Stimulated activated naive B cell treated with anti-CD40 and anti-IgM and Interleukin-4, amounts not matched to agents 10 μg/mL and 1 μg/mL and 100 μg/mL, for 72 hours (primary cell): ENCODE measurements around the gene FYB1.

Experiments used
- ATAC-seq, 2 donors: fragments of 150-1000 bp; cut with Tn5 transposase; replicated peaks; 2 replicates each; pipeline ENCODE4 v1.10.0; 2021; ENCODE audit warnings: moderate library complexity in 1 of 2
- DNase-seq: peaks from one replicate; pipeline ENCODE4 v3.0.0; 2021
- H3K27ac Mint-ChIP-seq: one replicate; pipeline ENCODE4 v1.8.0; 2022; ENCODE audit warnings: mild to moderate bottlenecking, mixed read lengths
- H3K27me3 Mint-ChIP-seq, 2 donors: one replicate each; pipeline ENCODE4 v1.8.0; 2022; ENCODE audit warnings: mixed read lengths in 2 of 2
- H3K36me3 Mint-ChIP-seq, 2 donors: one replicate each; pipeline ENCODE4 v1.8.0; 2022; ENCODE audit warnings: mixed read lengths in 2 of 2, mild to moderate bottlenecking in 1 of 2
- H3K4me1 Mint-ChIP-seq, 2 donors: one replicate each; pipeline ENCODE4 v1.8.0; 2022; ENCODE audit warnings: mixed read lengths in 2 of 2, mild to moderate bottlenecking in 1 of 2
- H3K4me3 Mint-ChIP-seq, 2 donors: one replicate each; pipeline ENCODE4 v1.8.0; 2022; ENCODE audit warnings: mild to moderate bottlenecking in 2 of 2, mixed read lengths in 2 of 2, moderate library complexity in 1 of 2
- H3K9me3 Mint-ChIP-seq, 2 donors: one replicate each; pipeline ENCODE4 v1.8.0; 2022; ENCODE audit warnings: mixed read lengths in 2 of 2, mild to moderate bottlenecking in 1 of 2

The FYB1 gene

DNA sequence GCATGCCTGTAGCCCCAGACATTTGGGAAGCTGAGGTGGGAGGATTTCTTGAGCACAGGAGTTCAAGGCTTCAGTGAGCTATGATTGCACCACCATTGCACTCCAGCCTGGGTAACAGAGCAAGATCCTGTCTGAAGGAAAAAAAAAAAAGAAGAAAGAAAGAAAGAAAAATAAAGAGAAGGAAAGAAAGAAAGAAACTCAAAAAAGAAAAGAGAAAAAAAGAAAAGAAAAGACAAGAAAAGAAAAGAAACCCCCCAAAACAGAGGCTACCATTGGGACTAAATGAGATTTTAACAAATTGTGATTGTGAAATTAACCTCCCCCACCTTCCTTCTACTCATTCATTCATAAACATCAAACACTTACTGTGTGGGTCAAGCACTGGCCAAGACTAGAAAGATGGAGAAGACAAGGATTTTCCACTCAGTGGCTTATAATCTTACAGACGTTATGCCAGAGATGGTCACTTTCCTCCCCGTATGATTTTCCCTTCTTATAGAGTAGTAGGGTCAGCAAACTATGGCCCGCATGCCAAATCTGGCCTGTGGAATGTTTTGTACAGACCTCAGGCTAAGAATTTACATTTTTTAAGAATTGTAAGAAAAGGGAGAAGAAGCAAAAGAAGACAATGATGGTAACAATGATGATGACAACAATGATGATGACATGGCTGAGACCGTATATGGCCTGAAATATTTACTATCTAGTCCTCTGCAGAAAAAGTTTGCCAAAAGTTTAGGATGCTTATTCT, 1.1 kb upstream of the FYB1 start:
- H3K9me3 Mint-ChIP-seq: no peaks in the 10 kb centered on the region
- no peaks in the 10 kb centered on the region for H3K36me3 Mint-ChIP-seq
- H3K27ac Mint-ChIP-seq: no peak overlapping the region
- peaks cover 3 to 7% of the 10 kb centered on the region in 2 donors for H3K4me1 Mint-ChIP-seq
- ATAC-seq (no peak), DNase-seq (no peak)
- no peaks in the 10 kb centered on the region for H3K27me3 Mint-ChIP-seq
- no peak overlapping the region for H3K4me3 Mint-ChIP-seq

DNA sequence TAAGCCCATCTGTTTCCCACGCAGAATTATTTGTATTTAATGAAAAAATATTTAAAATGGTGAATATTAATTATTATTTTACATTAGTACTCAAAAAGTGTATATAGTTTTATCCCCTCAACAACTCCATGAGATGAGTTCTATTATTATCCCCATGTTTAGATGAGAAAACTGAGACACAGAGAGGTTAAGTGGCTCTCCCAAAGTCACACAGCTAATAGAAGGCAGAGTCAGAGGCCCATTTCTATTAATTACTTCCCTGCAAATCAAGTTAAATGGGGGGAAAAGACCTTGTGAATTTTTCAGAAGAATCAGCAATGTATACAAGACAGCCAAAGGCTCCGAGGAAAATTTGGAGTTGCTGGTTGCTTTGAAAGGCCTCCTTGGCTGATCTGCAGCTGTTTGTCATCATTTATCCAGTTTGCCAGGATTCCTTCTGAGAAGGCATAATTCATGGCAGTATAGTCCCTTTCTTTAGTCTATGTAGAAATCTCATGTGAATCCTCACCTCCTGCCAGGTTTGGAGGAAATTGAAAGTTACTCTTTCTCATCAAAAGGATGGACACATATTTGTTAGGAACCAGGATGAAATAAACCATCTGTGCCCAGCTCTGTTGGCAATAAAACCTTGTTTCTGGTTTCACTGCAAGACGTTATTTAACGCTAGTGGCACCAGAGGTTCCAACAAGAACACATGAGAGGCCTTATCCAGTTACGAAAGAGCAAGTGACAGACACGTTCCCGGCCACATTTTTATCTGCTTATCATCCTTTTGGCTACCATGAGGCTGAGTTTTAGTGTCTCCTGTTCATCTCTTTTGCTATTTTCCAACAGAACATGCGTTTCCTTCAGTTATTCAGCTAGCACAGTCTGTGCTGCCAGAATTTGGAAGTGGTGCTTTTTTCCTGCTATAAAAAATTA, 621 bp downstream of the FYB1 start:
- DNase-seq (no peak), ATAC-seq (no peak)
- Mint-ChIP-seq H3K27ac (no peak overlapping the region), H3K36me3 (no peaks in the 10 kb centered on the region), H3K9me3 (no peaks in the 10 kb centered on the region), H3K4me3 (no peak overlapping the region), H3K4me1 (peaks cover 3 to 7% of the 10 kb centered on the region in 2 donors), H3K27me3 (no peaks in the 10 kb centered on the region)

DNA sequence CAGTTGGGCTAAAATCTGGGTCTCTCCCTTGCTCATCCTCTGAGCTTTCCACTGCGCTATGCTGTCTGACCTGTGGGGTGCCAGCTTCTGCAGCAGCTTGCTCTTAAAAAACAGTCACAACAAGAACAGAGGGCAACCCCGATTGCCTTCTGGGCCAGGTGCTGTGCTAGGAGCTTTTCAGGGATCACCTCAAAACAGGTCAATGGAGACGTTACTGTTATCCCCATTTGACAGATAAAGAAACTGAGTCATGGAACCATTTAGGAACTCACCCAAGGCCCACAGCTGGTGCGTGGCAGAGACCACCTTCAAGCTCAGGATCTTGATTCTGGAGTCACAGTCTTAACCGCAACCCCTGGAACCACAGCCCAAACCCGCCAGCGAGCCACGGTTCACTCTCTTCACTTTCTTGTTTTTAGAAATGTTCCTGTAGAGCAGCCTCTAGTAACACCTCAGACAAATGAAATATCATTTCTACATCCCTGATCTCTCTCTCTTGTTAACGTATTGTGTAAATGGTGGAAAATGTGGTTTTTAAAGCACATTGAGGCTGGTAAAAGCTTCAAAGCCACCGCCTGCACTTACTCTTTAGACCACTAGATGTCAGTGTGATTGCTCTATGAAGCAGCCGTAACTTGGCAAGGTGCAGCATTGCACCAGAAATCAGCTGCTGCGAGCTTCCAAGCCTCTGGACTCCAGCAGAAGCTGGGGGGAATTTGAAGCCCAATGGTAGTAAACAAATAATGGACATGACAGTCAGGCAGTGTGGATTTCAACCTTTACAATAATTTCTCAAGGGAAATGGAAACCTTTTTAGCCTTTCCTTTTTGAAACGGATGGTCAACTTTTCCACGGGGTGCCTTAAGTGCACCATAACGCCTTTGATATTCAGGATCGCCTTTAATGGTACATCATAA, 1.7 kb downstream of the FYB1 start:
- H3K4me3 Mint-ChIP-seq: no peak overlapping the region
- ATAC-seq (peak; percentile 73 to 80), DNase-seq (peak; percentile 32)
- H3K4me1 Mint-ChIP-seq: peaks cover 3 to 9% of the 10 kb centered on the region in 2 donors
- H3K27me3 Mint-ChIP-seq: no peaks in the 10 kb centered on the region
- H3K36me3 Mint-ChIP-seq: no peaks in the 10 kb centered on the region
- H3K9me3 Mint-ChIP-seq: no peaks in the 10 kb centered on the region
- H3K27ac Mint-ChIP-seq: no peak overlapping the region

DNA sequence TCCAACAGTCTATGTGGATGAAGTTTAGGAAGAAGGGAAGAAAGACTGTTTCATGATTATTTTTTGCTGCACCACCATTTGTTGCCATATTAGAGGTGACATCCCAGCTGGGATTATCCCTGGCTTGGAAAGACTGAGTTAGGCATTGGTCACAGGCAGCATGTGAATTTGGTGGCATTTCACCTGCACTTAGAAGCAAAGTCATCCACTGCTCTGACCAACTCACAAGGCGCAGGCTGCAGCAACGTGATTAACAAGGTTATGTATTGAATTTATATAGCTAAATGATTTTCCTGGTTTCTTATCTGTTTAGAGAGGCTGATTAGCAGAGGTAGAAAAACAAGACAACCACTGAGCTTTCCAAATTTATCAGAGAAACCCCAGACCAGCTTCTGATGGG, 2.7 kb downstream of the FYB1 start:
- Mint-ChIP-seq H3K36me3 (no peaks in the 10 kb centered on the region), H3K9me3 (no peaks in the 10 kb centered on the region), H3K27ac (no peak overlapping the region), H3K4me3 (no peak overlapping the region), H3K4me1 (peaks cover 5 to 15% of the 10 kb centered on the region in 2 donors), H3K27me3 (no peaks in the 10 kb centered on the region)
- no peak for ATAC-seq
- no peak for DNase-seq

GRCh38 chr5:39215857-39216256, 3.5 kb downstream of the FYB1 start:
- no peak for ATAC-seq
- Mint-ChIP-seq H3K9me3 (no peaks in the 10 kb centered on the region), H3K27ac (no peak overlapping the region), H3K36me3 (no peaks in the 10 kb centered on the region), H3K27me3 (no peaks in the 10 kb centered on the region), H3K4me1 (peaks cover 7 to 18% of the 10 kb centered on the region in 2 donors), H3K4me3 (no peak overlapping the region)
- DNase-seq: no peak

DNA sequence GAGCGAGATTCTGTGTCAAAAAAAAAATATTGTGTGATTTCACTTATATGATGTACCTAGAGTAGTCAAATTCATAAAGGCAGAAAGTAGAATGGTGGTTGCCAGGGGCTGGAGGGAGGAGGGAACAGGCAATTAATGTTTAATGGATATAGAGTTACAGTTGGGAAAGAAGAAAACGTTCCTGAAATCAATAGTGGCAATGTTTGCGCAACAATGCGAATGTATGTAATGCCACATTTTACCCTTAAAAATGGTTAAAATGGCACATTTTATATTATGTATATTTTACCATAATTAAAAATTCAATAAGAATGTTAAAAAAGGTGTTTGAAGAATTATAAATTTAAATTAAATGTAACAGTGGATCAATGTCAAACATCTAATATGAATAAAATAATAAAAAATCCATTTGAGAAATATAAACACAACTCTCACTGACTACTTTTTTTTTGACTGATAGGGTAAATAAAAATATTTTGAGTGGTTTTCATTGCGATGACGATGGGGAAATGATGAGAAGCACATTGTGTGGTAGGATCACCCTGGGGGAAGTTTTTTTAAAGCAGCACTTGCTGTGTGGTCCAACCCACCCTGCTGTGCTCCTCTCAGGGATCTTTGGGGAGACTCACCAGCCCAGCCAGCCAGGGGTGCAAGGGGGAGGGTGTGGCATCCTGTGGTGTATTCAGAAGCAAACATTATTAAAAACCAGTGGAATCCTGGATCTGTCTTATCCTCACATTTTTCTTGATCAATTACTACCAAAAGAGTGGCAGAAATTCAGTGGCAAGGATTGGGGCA, 4.3 kb downstream of the FYB1 start:
- DNase-seq (no peak), ATAC-seq (no peak)

GRCh38 chr5:39213447-39214207, 5.7 kb downstream of the FYB1 start:
- Mint-ChIP-seq H3K4me3 (no peak overlapping the region), H3K27me3 (peaks cover 0 to 6% of the 10 kb centered on the region in 2 donors), H3K36me3 (no peaks in the 10 kb centered on the region), H3K9me3 (no peaks in the 10 kb centered on the region), H3K27ac (no peak overlapping the region), H3K4me1 (peaks cover 15 to 28% of the 10 kb centered on the region in 2 donors)
- DNase-seq (no peak), ATAC-seq (no peak)

More for the DNA sequence above, 4.3 kb downstream of the FYB1 start:
- Mint-ChIP-seq H3K4me1 (peaks cover 9 to 23% of the 10 kb centered on the region in 2 donors), H3K27ac (no peak overlapping the region), H3K4me3 (no peak overlapping the region), H3K9me3 (no peaks in the 10 kb centered on the region), H3K36me3 (no peaks in the 10 kb centered on the region), H3K27me3 (peaks cover 0 to under 1% of the 10 kb centered on the region in 2 donors)

GRCh38 chr5:39211773-39212172, 7.6 kb downstream of the FYB1 start:
- Mint-ChIP-seq H3K27ac (peak overlapping the region; percentile 20), H3K36me3 (no peaks in the 10 kb centered on the region), H3K9me3 (no peaks in the 10 kb centered on the region), H3K4me1 (peaks cover 13 to 21% of the 10 kb centered on the region in 2 donors), H3K27me3 (peaks cover 0 to 6% of the 10 kb centered on the region in 2 donors), H3K4me3 (no peak overlapping the region)
- ATAC-seq (no peak), DNase-seq (no peak)

DNA sequence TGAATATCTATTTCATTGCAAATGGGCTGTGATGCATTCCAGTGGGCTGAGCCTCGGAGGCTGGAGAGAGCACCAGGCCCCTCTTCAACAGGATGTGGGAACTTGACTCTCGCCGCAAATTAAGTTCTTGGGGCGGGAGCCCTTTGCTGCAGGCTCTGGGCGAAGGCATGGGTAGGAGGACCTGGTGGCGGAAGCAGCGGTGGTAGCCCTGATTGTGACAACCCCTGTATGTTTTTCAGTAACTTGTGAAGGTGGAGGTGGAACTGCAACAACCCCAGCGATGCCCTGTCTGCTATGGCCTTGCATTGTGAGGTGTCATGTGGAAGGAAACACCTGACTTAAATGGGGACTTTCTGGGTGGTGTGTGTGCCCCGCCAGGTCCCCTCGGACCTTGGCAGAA, 9.4 kb downstream of the FYB1 start:
- no peak overlapping the region for H3K27ac Mint-ChIP-seq
- no peaks in the 10 kb centered on the region for H3K36me3 Mint-ChIP-seq
- DNase-seq (no peak), ATAC-seq (peak; percentile 51 to 64)
- peak overlapping the region; percentile 2 to 68 for H3K4me3 Mint-ChIP-seq
- peaks cover 0 to 6% of the 10 kb centered on the region in 2 donors for H3K27me3 Mint-ChIP-seq
- peaks cover 13 to 21% of the 10 kb centered on the region in 2 donors for H3K4me1 Mint-ChIP-seq
- no peaks in the 10 kb centered on the region for H3K9me3 Mint-ChIP-seq

DNA sequence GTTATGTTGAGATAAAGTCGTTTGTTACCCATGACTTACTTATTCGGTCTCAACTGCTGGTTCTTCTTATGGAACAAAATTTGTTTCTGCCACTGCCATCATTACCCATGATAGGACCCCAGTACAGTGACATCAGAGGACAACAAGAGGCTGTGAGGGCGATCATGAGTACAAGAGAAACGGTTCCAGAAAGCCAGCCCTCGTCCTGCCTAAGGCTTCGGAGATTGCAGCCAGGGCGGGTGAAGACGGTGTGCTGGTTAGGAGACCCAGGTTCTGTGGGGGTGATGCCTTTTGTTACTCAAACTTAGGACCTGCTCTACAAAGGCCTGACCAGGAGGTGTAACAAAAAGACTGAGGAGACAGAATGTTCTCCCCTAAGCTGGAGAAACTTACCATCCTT, 10.9 kb downstream of the FYB1 start:
- no peaks in the 10 kb centered on the region for H3K36me3 Mint-ChIP-seq
- H3K4me1 Mint-ChIP-seq: peaks cover 16 to 29% of the 10 kb centered on the region in 2 donors
- H3K27ac Mint-ChIP-seq: no peak overlapping the region
- no peak overlapping the region for H3K4me3 Mint-ChIP-seq
- DNase-seq (no peak), ATAC-seq (no peak)
- no peaks in the 10 kb centered on the region for H3K9me3 Mint-ChIP-seq
- peaks cover 0 to 6% of the 10 kb centered on the region in 2 donors for H3K27me3 Mint-ChIP-seq

- ATAC-seq: no peak
- DNase-seq: no peak
- Mint-ChIP-seq H3K27me3 (peaks cover 0 to 6% of the 10 kb centered on the region in 2 donors), H3K36me3 (no peaks in the 10 kb centered on the region), H3K4me3 (no peak overlapping the region), H3K9me3 (no peaks in the 10 kb centered on the region), H3K27ac (no peak overlapping the region), H3K4me1 (peaks cover 17 to 34% of the 10 kb centered on the region in 2 donors)
Measured at GRCh38 chr5:39207345-39208045, 11.9 kb downstream of the FYB1 start.

DNA sequence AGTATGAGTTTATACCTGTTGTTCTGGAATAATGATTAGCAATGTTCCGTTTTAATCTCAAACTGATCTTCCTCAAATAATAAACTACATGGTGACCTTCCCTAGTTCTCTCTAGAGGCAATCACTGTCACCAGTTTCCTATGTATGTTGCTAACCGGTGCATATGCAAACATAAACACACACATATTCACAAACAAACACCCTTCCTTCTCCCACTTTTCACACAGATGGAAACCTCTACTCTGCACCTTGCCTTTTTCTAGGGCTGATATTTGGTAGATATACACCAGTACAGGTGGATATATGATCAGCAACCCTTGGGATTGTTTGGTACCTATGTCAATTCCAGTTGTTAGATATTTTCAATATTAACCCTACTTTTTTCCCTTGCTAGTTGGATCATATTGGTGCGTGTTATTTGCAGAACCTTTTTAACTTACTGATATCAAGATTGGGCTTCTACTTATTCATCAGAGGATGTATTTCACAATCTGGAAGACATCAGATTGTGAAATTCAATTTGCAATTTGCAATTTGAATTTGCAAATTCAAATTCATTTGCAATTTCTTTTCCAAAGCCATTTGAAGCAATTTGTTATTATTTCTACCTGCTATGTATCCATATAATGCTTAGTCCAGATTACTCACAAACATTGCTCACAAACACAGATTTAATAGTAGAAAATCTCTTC, 12.6 kb downstream of the FYB1 start:
- no peak for ATAC-seq
- DNase-seq: no peak
- Mint-ChIP-seq H3K27ac (no peak overlapping the region), H3K4me1 (peaks cover 16 to 37% of the 10 kb centered on the region in 2 donors), H3K36me3 (no peaks in the 10 kb centered on the region), H3K27me3 (peaks cover 0 to 6% of the 10 kb centered on the region in 2 donors), H3K4me3 (no peak overlapping the region), H3K9me3 (no peaks in the 10 kb centered on the region)
